HUDEP-2 (cell line): ENCODE data around the gene C2CD4B.

Source experiments
- DNase-seq, 76 experiments: peaks; one replicate each; lab custom pipeline; 2025; ENCODE audit not compliant: unreplicated experiment in 76 of 76; lab: John Stamatoyannopoulos, UW

C2CD4B gene

DNA sequence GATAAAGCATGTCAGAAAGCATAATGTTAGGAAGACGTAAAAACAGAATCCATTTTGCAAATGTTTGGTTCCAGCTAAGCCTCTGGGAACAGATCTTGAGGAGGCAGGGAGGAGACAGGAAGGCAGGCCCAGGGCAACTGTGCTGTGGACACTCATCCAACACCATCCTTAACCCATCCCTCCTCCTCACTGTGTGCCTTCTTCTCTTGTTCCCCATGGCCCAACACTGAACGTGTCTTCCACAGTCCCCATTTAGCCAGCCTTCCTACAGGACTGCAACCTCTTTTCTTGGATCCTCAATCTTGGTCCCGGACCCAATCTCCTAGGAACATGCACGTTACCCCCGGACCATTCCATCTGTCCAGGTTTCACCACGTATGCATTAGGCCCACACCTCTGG lies 15.4 kb downstream of the C2CD4B start:
- no peak for DNase-seq

DNA sequence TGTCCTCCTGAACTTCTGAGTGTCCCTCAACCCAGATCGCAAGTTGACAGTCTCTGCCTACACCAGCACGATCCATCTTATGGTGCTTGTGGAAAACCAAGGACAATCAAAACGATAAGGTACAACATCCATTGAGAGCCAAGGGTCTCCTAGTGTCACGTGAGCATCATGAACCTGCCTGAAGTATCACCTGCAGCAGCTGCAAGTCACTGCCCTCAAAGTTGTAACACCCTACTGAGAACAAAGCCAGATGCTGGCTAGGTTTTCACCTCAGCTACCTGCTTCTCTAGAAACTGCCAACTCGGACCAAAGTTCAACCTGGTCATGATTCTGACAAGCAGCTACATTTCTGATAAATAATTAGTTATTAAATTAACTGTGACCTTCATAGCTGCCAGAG lies 17.5 kb downstream of the C2CD4B start:
- DNase-seq = no peak

DNA sequence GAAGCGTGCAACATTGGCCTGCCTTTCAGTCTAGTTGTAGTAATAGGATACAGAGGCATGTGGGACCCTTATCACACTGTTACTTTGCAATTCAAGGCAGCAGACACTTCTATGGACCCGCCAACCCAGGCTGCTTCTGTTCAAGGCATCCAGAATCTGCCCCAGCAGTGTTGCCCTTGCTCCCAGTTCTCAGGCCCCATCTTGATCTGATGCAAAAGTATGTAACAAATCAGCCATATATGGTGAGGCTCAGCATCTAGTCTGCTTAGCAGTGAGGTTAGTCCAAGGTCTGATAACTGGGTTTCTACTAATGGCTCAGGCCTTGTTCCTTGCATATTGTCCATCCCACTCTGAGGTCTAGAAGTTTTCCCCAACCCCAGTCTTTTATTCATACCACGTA lies 17.9 kb downstream of the C2CD4B start:
- no peak for DNase-seq

DNA sequence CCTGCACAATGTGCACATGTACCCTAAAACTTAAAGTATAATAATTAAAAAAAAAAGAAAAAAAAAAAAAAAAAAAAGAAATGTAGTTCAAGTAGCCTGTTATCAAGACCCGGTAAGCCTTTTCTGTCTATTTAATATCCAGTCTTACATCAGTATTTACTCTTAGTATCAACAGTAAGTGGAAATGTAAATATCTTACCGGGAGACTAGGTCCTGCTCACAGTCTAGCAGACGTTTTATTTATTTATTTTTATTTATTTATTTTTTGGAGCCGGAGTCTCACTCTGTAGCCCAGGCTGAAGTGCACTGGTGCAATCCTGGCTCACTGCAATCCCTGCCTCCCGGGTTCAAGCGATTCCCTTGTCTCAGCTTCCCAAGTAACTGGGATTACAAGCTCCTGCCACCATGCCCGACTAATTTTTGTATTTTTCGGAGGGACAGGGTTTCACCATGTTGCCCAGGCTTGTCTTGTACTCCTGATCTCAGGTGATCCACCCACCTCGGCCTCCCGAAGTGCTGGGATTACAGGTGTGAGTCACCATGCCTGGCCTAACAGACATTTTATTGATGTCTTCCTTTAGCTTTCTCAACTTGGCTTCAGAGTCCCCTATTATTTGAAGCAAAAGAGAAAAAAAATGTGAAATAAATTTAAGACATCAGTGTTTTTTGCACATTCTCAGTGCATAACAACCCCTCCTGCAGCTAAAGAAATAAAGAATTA lies 19.9 kb downstream of the C2CD4B start:
- DNase-seq = no peak

DNA sequence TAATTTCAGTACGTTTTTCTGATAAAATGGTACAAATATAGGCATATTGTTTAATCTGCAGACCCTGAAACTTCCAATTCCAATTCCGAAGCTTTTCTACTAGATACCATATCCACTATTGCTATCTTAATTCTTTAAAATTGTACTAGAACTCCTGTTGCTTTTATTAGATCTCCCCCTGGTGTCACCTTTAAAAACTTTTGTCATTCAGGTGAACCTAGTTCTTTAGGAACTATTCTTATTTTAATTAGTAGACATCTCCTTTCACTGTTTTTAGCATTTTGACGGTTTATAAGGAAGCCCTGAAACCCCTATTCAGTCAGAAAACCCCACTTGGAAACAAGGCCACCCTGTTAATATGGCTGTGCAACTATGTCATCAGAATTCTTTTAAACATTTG lies 22.3 kb downstream of the C2CD4B start:
- no peak for DNase-seq

DNA sequence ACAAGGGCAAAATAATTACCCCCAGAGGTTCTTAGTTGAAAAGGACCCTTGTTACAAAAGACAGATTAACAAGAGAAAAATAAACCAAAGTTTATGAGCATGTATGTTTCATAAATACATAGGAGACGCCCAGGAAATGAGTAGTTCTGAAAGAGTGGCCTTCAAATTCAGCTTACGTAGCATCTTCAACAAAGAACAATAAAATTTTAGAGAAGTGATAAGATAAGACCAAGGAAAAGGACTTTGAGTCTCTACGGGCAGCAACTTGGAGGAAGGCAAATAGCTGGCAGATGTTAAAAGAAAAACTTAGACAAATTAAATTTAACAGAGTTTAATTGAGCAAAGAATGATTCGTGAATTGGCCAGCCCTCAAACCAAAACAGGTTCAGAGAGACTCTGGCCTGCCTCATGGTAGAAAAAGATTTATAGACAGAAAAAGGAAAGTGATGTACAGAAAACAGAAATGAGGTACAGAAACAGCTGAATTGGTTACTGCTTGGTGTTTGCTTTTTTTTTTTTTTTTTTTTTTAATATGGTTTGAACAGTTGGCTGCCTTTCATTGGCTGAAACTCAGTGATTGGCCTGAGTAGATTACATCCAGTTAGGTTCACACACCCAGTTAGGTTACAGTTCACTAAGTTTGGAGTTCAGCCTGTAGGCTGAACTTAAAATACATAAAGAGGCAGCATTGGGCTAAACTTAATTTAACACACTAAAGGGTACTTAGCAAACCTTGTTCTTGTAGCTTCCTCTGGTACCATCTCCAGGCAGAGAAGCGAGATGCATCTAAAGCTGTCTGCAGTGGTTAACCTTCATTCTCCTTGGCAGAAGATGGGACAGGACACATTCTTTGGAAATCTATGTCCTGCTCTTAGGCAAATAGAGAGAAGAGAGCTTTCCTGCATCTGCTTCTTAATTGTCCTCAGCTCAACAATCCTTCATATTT lies 23.2 kb downstream of the C2CD4B start:
- DNase-seq = no peak

DNA sequence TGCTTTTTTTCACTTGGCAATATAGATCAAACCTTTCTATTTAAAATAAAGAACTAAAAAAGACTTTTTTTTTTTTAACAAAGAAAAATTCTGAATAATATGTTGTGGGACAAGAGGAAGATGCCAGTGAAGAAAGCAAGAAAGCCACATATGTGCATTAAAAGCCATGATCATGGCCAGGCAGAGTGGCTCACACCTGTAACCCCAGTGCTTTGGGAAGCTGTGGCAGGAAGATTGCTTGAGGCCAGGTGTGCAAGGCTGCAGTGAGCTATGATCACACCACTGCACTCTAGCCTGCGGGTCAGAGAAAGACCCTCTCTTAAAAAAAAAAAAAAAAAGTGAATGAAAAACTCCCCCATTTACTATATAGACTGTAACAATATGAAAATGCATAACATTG lies 23.9 kb downstream of the C2CD4B start:
- no peak for DNase-seq

DNA sequence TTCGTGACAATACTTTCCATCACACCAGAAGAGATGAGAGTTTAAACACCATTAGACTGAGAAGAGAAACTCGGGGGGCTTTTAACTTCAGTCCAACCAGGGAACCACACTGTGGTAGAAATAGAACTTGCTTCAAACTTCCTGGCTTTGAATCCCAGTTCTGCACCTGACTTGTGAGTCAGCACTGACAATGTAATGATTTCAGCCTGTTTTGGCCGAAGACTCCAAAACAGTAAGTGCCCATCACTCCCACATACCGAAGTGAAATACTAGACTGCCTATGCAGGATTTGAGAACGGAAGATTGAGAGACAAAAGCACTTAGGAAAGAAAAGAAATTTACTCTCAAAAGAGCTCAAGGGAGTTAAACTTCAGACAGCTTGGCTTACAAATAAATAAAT lies 27.0 kb downstream of the C2CD4B start:
- no peak for DNase-seq

DNA sequence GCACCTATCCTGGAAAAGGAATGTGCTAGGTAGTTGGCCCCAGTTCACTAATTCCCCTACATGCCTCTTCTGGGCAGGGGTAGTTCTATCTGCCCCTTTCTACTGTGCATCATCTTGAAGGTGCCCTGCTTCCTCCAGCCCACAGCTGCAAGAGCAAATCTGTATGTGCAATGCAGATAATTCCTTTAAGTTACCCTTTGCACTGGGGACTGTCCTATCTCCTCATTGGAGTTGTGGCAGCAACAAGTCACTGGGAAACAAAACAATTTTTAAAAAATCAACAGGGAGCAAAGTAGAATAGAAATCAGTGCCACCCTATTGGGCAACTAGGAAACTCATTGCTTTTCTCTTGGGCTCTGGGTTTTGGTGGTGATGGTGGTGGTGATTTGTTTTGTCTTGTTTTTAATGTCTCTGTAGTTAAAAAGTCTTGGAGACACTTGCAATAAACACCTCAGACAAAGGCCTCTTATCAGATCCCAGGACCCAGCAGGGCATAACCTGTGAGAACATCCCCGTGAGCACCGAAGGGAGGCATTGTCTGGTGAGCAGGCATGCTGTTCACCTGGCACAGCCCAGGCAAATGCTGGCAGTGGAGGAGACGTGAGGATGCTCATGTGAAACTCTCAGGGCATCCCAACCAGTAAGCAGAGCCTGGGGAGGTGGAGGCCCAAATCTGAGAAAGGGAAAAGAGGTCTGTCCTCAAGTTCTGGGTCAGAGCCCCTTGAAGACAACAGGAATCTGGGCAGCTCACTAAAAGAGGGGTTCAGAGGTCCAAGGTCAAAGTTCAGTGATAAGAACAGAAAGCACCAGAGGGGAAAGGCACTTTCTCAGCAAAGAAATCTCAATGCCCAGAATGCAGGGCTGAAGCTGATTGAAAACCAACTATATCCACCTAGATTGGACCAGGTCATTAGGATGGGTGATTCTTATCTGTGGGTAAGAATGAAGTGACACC lies 27.9 kb downstream of the C2CD4B start:
- DNase-seq = no peak

DNA sequence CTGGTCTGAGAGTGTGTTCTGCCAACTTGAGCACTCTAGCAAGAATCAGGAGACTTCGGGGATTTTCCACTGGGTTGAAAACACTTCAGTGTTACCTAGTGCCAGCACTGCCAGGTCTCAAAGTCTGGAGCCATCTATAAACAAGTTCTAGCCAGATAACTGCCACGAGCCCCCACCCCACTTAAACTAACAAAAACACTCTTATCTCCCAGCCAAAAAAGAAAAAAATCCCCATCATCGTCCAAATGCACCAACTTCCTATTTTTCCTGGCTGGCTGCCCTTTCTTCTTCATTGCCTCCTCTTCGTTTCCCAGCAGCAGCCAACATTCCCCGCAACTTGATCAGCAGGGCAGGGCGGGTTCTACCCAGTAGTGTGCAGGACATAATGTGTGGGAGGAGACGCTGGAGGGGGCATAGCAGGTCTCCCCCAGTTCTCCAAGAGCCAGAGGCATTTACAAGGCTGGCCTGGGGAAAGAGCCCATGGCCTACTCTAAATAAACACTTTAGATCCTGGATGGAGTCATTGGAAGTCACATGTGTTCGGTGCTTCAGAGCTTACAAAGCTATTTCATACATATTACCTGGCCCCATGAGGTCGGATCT lies 29.5 kb downstream of the C2CD4B start:
- peak in 1 of 76 experiments; percentile 7 for DNase-seq

DNA sequence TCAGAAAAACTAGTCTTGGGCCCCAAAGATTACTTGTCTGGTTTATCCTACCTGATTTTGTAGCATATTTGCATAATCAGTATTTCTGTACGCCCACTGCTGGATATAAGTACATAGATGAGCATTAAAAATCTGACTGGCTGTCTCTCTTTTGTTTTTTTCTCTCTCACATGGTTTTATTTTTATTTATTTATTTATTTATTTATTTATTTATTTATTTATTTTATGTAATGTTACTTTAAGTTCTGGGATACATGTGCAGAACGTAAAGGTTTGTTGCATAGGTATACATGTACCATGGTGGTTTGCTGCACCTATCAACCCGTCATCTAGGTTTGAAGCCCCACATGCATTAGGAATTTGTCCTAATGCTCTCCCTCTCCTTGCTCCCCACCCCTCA lies 31.9 kb downstream of the C2CD4B start:
- no peak for DNase-seq

DNA sequence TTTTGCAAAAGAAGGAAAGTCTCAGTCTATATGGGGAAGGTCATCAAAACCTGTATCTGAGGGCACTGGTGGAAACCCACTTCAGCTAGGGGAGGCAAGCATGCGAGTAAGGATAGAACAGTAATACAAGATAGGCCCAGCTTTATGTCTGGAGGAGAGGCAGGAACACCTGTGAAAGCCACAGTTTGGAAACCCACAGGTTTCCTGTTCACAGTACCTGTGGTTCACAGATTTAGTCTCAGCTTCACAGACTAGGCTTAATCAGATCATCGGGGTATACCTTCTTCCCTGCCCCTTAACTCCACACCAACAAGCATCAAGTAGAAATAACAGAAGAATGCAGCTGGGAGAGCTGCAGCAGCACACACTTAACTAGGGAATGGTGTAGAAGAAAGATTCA lies 36.2 kb downstream of the C2CD4B start:
- no peak for DNase-seq

DNA sequence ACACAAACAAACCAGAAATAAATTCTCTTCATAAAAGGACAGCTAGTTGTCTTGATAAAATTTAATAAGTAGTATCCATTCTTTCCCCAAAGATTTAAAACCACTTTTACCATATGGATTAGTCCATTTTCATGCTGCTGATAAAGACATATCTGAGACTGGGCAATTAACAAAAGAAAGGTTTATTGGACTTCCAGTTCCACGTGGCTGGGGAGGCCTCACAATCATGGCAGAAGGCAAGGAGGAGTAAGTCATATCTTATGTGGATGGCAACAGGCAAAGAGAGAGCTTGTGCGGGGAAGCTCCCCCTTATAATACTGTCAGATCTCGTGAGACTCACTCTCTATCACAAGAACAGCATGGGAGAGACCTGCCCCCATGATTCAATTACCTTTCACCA lies 38.7 kb downstream of the C2CD4B start:
- no peak for DNase-seq

DNA sequence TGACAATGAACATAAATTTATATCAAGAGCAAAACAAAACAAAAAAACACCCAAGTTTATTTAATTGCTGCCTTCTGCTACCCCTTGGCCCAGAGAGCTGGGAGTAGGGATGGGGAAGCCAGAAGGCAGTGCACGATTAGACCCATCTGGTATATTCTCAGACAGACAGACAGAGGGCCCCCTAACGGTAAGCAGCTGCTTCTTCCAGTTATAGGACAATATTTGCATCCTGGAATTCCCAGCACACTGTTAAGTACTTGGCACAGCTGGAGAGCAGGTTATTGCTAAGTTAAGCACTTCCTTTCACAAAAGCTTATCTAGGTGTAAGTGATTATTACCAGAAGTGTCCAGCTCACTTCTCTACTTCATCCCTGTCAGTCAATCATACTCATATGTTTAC lies 39.3 kb downstream of the C2CD4B start:
- peak in 7 of 76 experiments; percentile 1 to 21 (median 9) for DNase-seq

DNA sequence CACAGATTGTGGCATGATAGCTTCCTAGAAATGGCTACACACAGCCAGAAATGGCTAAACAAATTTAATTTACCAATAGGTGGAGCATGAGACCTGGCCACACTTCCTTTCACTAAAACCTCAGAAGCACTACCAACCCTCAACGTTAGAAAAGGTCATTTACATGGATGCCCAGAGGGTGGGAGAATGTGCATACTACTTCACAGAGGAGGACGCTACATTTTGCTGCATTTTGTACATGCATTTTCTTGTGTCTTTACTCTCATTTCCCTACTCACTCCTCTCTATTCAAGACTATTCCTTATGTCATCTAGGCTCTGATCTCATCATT lies 40.1 kb downstream of the C2CD4B start:
- no peak for DNase-seq

DNA sequence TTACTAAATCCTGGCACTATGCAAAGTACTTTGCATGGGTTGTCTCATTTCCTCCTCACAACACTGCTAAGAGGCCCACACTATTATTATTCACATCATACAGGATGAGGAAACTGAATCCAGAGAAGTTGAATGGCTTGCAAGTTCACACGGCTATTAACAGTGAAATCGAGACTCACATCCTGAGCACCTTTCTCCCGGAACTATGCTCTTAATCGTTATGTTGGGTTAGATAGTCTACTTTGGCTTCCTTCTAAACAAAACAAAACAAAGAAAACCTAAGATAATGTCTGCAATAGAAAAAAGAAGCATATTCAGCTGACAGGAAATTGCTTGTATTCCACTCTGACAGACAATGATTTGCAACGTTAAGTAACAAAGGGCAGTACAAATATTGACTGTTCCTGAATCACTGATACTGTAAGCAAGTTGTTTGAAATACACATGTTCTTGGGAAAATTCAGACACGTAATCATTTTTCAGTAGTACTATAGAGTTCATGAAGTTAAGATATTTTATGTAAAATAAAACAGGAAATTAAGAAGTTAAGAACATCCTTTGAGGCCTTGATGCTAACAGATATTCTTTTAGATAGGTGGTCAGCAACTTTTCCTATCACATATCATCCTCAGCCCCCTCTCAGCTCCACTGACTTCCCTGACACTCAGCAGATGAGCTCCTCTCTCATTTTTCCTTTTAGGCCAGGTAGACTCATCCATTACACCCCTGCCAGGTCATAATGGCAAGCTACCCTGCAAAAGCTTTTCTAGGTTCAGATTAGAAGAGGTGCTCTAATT lies 40.7 kb downstream of the C2CD4B start:
- DNase-seq = no peak

DNA sequence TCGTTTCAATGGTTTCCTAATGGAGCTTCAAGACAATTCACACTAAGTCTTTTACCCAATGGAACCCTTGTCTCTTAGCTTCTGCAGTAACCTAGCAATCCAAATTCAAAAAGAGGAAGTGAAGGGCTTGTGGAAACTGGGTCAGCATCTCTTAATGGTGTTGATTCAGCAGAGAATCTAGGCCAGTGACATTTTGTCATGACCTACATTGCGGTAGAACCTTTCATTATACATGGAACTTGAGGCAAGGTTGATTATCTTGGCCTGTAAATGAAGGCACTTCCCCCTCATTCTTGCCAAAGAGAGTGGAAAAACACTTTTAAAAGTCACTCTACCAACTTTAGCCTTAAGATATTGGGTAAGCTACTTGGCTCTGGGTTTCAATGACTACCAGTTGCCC lies 42.8 kb downstream of the C2CD4B start:
- no peak for DNase-seq

DNA sequence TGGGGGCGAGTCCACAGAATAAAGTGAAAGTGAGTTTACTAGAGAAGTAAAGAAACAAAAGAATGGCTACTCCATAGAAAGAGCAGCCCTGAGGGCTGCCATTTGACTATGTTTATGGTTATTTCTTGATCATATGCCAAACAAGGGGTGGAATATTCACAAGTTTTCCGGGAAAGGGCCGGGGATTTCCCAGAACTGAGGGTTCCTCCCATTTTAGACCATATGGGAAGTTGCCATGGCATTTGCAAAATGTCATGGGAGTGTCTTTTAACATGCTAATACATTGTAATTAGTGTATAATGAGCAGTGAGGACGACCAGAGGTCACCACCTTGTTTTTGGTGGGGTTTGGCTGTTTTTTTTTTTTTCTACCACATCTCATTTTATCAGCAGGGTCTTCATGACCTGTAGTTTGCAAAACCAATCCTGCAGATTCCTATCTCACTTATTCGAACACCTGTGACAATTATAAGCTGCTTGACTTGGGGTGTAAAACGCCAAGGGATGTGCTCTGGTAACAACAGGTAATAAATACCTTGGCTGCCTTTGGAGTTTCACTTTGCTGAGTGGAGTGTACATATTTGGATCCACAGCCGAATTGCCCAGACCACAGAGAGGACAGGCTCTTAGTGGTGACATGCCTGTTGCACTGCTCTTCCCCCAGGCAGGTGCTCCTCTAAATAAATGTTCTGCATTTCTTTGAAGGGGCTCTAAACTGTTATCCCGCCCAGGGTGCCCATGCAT lies 43.6 kb downstream of the C2CD4B start:
- DNase-seq = no peak

DNA sequence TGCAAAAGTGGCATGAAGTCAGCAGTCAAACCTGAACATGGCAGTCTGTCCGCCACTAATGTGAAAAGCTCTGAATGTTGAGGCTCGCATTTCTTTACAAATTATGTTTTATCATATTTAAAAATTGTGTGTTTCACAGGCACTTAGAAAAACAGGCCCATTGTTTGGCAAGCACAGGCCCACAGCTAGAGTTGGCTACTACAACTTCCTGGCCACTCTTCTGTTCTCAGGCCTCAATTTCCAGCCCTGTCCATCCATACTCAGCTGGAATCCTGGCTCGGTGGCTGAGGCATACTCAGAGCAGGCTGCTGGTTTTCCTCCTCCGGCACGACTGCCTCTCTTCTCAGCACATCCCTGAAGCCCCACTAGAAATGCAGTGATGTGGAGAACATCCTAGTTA lies 44.3 kb downstream of the C2CD4B start:
- DNase-seq = no peak
